Omental fat pad (tissue), 4 donors: ENCODE results near the gene MEMO1. TPM values are rescaled to one million over a fixed set of nuclear protein-coding genes. Genes with fewer than 3 reads are reported as not detected.
"Not testable (repeated sequence)": the region's sequence is repeated elsewhere in the genome, so short reads cannot be mapped to it uniquely, and the experiment has no call there.

ENCODE experiments used
- ATAC-seq: fragments of 150-250 bp; one replicate; pipeline ENCODE4 v1.9.1; 2016; ENCODE audit warnings: mild to moderate bottlenecking, moderate library complexity; ENCODE audit not compliant: low FRiP score
- DNase-seq: peaks from one replicate; pipeline ENCODE4 v3.0.0-alpha.2; 2019; ENCODE audit warnings: low spot score
- CTCF ChIP-seq, 3 donors: fragments of 450-650 bp; IDR thresholded peaks; one replicate each; pipeline ENCODE4 v1.5.1; 2016 to 2017; ENCODE audit warnings: antibody characterized with exemption in 3 of 3, mild to moderate bottlenecking in 3 of 3, moderate library complexity in 2 of 3
- total RNA-seq, 4 donors: library from RNA; depleted of rRNA; stranded (reverse); fragments of >200 nt; gene quantifications; one replicate each; pipeline ENCODE4 v1.1.0, GENCODE V29; 2016

The MEMO1 gene
- total RNA-seq, 4 donors from 2014 or later, result 14.7 to 26.2 (median 21.7) TPM

- ATAC-seq, result no peak
- no peak for TF ChIP-seq CTCF (IDR thresholded peaks at IDR 0.05)
- no peak for DNase-seq
Observed at GRCh38 chr2:31923662-31924061, 87.1 kb downstream of the MEMO1 start.

- no peak for DNase-seq
Observed at GRCh38 chr2:31922542-31923408, 88.0 kb downstream of the MEMO1 start.

GRCh38 chr2:31920962-31921361, 89.8 kb downstream of the MEMO1 start:
- TF ChIP-seq CTCF (IDR thresholded peaks at IDR 0.05), result no peak
- ATAC-seq, result no peak
- DNase-seq, result no peak

More at GRCh38 chr2:31922542-31923408, 88.0 kb downstream of the MEMO1 start:
- no peak for TF ChIP-seq CTCF (IDR thresholded peaks at IDR 0.05)
- ATAC-seq, result no peak

- no peak for DNase-seq
- ATAC-seq, result no peak
- TF ChIP-seq CTCF (IDR thresholded peaks at IDR 0.05), result no peak
Observed at GRCh38 chr2:31919499-31919898, 91.3 kb downstream of the MEMO1 start.

- ATAC-seq, result no peak
- no peak for TF ChIP-seq CTCF (IDR thresholded peaks at IDR 0.05)
Observed at GRCh38 chr2:31909661-31910060, 101.1 kb downstream of the MEMO1 start.

GRCh38 chr2:31907491-31907890, 103.3 kb downstream of the MEMO1 start:
- DNase-seq, ATAC-seq: not testable (repeated sequence)

More at GRCh38 chr2:31909661-31910060, 101.1 kb downstream of the MEMO1 start:
- no peak for DNase-seq

GRCh38 chr2:31903109-31903780, 107.6 kb downstream of the MEMO1 start:
- ATAC-seq (no peak), DNase-seq (no peak)
- TF ChIP-seq CTCF (IDR thresholded peaks at IDR 0.05), result no peak
